ENCODE measurements around the gene CALB2.
"Not testable (repeated sequence)": the region's sequence is repeated elsewhere in the genome, so short reads cannot be mapped to it uniquely, and the experiment has no call there.

CALB2 gene

DNA sequence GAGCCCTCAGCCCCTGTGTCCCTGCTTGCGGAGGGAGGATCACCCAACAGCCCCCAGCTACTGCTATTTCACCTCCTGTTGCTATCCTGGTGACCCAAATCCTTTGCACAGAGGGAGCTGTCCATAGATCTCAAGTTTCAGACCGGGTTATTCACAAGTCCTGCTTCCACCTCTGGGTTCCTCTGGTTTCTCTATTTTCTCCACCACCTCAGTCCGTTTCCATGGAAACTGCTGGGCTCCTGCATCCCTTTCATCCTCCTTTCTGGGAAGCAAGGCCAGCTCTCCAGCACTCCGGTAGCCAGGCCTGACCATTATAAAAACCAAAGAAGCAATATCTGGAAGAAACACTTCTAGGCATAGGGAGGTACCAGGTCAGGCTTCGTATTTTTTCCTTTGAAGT lies 4.8 kb upstream of the CALB2 start:
- no peak overlapping the region for H3K27ac ChIP-seq
- TF ChIP-seq, protein P1, sequence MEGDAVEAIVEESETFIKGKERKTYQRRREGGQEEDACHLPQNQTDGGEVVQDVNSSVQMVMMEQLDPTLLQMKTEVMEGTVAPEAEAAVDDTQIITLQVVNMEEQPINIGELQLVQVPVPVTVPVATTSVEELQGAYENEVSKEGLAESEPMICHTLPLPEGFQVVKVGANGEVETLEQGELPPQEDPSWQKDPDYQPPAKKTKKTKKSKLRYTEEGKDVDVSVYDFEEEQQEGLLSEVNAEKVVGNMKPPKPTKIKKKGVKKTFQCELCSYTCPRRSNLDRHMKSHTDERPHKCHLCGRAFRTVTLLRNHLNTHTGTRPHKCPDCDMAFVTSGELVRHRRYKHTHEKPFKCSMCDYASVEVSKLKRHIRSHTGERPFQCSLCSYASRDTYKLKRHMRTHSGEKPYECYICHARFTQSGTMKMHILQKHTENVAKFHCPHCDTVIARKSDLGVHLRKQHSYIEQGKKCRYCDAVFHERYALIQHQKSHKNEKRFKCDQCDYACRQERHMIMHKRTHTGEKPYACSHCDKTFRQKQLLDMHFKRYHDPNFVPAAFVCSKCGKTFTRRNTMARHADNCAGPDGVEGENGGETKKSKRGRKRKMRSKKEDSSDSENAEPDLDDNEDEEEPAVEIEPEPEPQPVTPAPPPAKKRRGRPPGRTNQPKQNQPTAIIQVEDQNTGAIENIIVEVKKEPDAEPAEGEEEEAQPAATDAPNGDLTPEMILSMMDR (conservative IDR thresholded peaks at IDR 0.05): no peak

DNA sequence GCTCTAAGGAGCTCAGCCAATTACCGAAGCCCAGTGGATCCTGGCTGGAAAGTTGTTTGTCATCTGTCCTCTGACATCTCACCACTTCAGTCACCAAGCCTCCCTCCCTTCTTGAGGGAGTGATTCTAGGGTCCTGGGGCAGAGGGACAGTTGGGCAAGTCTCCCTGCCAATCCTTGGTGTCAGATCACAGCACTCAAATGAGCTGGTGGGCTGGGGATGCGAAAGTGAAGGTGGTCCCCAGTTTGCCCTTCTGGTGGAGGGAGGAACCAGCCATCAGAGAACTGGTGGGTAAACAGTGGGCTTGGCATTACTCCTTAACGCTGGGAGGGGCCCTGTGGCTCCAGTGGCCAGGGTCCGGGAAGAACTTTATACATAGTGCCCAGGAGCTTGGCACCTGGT lies 4.4 kb upstream of the CALB2 start:
- H3K27ac ChIP-seq: no peak overlapping the region
- TF ChIP-seq, protein P1 (conservative IDR thresholded peaks at IDR 0.05): no peak

DNA sequence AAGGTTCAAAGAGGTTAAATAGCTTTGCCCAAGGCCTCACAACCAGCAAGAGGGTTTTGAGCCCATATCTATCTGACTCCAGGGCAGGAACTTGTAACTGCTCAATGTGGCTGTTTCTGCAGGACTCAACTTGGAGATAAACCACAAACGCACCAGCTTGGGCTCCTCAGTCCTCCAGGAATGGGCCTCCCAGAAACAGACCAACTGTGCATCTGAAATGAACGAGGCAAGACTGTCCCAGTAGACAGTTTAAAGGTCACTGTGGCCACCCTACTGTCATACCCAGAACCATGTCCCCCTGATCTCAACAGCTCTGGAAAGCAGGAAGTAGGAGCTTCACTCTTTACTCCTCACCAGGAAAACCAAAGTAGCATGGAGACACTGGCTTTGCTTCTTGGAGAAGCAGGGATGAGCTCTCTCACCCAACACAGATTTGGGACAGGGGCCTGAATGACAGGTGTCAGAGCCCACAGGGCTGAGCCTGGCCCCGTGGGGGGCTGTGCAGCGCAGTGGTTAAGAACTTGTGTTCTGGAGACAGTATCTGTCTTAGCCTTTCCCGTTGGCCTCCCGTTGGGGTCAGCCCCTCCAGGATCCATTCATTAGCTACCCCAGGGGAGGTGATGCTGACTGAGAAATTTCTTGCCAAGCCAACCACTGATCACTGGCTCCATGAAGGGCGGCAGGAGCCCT lies 2.3 kb upstream of the CALB2 start:
- H3K27ac ChIP-seq: no peak overlapping the region
- TF ChIP-seq, protein P1 (conservative IDR thresholded peaks at IDR 0.05): no peak

DNA sequence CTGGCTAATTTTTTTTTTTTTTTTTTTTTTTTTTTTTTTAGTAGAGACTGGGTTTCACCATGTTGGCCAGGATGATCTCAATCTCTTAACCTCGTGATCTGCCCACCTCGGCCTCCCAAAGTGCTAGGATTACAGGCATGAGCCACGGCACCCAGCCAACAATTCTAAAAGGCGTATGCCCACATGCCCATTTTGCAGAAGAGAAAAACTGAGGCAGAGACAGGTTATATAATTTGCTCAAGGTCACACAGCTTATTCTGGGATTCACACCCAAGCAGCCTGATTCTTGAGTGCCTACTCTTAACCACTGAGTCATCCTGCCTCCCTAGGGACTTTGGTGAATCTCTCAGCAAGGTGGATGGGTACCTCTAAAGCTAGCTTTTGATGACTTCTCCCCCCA lies 1.6 kb upstream of the CALB2 start:
- H3K27ac ChIP-seq: not testable (repeated sequence)

DNA sequence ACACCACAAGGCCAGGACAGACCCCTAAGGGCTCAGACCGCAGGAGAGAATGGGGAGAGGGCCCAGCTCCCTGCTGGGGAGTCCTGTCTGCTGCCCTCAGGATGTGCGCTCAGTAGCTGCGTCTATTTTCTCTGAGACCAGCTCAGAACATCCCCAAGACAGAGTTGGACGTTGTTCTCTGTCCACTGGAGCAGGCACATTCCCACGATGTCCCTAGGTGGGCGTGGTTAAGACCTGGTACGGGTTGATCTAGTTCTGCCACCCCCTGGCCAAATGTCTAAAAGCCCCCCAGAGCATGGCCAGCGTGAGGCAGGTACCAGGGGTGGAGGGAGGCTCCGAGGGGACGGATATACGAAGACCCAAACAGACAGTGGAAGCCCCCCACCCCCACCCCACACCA lies 842 bp upstream of the CALB2 start:
- no peak overlapping the region for H3K27ac ChIP-seq

DNA sequence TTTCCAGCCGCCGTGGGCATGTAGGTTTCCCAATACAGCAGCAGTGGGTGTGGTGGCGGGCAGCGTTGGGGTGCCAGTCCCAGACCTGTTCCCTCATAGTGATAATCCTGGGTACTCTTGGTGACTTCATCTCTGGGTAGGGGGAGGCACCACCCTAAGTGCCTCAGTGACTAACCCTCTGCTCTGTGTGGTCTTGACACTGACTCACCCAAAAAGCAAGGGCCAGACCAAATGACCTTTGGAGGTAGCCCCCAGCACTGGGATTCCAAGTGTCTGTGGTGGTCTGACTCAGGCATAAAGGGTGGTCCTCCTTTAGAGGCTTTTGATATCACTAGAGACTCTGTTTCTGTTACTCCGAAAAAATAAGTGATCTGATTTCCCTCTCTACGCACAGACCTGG lies 908 bp downstream of the CALB2 start:
- no peak overlapping the region for H3K27ac ChIP-seq
- TF ChIP-seq, protein P1 (conservative IDR thresholded peaks at IDR 0.05): no peak

More for the DNA sequence above, 842 bp upstream of the CALB2 start:
- TF ChIP-seq, protein P1 (conservative IDR thresholded peaks at IDR 0.05): no peak

DNA sequence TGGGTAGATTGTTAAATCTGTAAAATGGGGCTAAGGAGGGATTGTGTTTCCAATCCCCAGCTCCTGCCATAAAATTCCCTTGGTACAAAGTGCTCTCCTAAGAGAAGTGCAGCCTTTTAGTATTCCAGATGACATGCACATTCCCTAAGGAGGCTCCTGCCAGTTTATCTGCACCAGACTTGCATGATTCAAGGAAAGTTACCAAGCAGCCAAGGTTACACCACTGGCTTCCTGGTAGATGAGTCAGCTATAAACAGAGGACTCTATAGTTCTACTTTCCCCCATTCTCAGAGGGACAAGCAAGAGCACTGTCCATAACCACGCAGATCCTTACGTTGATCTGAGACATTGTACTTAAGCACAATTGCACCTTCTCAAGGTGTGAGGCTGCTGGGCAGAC lies 1.9 kb downstream of the CALB2 start:
- TF ChIP-seq, protein P1 (conservative IDR thresholded peaks at IDR 0.05): no peak

DNA sequence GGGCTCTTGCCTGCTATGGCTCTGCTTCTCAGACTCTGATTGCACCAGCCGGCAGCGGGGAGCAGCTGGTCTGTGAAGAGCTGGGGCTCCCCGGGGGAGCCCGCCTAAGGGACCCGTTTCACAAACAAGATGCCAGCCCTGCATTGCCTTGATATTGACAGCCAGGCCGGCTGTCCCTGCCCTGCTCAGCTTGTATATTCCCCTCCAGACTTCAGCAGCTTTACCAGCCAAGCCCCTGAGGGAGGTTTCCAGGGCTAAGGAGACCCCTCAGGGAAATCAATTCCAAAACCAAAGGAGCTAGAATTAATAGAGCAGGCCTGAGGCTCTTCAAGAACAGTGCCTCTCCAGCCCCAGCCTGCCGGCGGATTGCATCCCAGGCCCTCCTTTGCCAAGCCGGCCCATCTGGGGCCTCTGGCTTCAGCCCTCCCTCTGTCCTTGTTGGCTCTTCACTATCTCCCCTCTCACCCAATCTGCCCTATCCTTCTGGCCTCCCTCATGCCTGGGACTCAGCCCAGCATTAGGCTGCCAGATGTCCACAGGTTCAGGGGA lies 5.7 kb downstream of the CALB2 start:
- no peak overlapping the region for H3K27ac ChIP-seq
- TF ChIP-seq, protein P1 (conservative IDR thresholded peaks at IDR 0.05): no peak

More for the DNA sequence above, 1.9 kb downstream of the CALB2 start:
- H3K27ac ChIP-seq: no peak overlapping the region
